CD14-positive monocyte (primary cell): ENCODE measurements around the gene DLL4. TPM values are rescaled to one million over a fixed set of nuclear protein-coding genes. Genes with fewer than 3 reads are reported as not detected.
"Not testable (repeated sequence)": the region's sequence is repeated elsewhere in the genome, so short reads cannot be mapped to it uniquely, and the experiment has no call there.

ENCODE experiments used
- DNase-seq, 3 donors: peaks; one replicate each; pipeline ENCODE4 v3.0.0-alpha.2; 2011 to 2022
- H2AFZ ChIP-seq: 2 replicates; pipeline ENCODE4 v1.6.0; 2012; ENCODE audit warnings: mild to moderate bottlenecking, low read depth, low read length, inconsistent platforms; ENCODE audit not compliant: insufficient read depth, poor library complexity, severe bottlenecking
- H3K27ac ChIP-seq, 2 donors: 1 replicate in 1 of 2; 2 replicates in 1 of 2; pipeline ENCODE4 v1.5.1; 2012 to 2013; ENCODE audit warnings: low read length in 2 of 2, control low read depth in 1 of 2, inconsistent platforms in 1 of 2, low read depth in 1 of 2, mild to moderate bottlenecking in 1 of 2
- H3K27me3 ChIP-seq, 2 donors: one replicate each; pipeline versions ENCODE4 v1.6.0 to v1.6.1; 2011 to 2013; ENCODE audit warnings: low read length in 2 of 2; ENCODE audit not compliant: control insufficient read depth in 2 of 2, insufficient read depth in 2 of 2
- H3K36me3 ChIP-seq, 2 donors: replicated peaks in 1 of 2; 1 replicate in 1 of 2; 2 replicates in 1 of 2; pipeline versions ENCODE4 v1.5.1 to v1.6.1; 2012 to 2013; ENCODE audit warnings: low read length in 2 of 2, control low read depth in 1 of 2, inconsistent platforms in 1 of 2, mild to moderate bottlenecking in 1 of 2; ENCODE audit not compliant: insufficient read depth in 2 of 2, control insufficient read depth in 1 of 2
- H3K4me1 ChIP-seq, 2 donors: 1 replicate in 1 of 2; 2 replicates in 1 of 2; pipeline versions ENCODE4 v1.5.1 to v1.6.1; 2012 to 2013; ENCODE audit warnings: low read length in 2 of 2, control low read depth in 1 of 2, inconsistent platforms in 1 of 2, mild to moderate bottlenecking in 1 of 2, moderate library complexity in 1 of 2; ENCODE audit not compliant: insufficient read depth in 2 of 2, control insufficient read depth in 1 of 2
- H3K4me2 ChIP-seq: replicated peaks from 2 replicates; pipeline ENCODE3; 2012; ENCODE audit warnings: low read length, moderate library complexity, mild to moderate bottlenecking; ENCODE audit not compliant: poor library complexity, severe bottlenecking; ENCODE audit errors: extremely low read depth
- H3K4me3 ChIP-seq, 3 experiments: fragments of 200-600 bp in 1 of 3; sonication (generic) in 1 of 3; replicated peaks in 1 of 3; 1 replicate in 2 of 3; 2 replicates in 1 of 3; pipeline ENCODE4 v1.5.1; 2011 to 2013; ENCODE audit warnings: low read length in 3 of 3, mild to moderate bottlenecking in 3 of 3, control low read depth in 2 of 3, low read depth in 2 of 3, inconsistent platforms in 1 of 3, moderate library complexity in 1 of 3
- H3K79me2 ChIP-seq: 2 replicates; pipeline ENCODE4 v1.6.0; 2012; ENCODE audit warnings: mild to moderate bottlenecking, control low read depth, inconsistent platforms, low read length, moderate library complexity; ENCODE audit not compliant: insufficient read depth
- H3K9ac ChIP-seq: 2 replicates; pipeline ENCODE4 v1.6.0; 2017; ENCODE audit warnings: low read length, mild to moderate bottlenecking; ENCODE audit not compliant: insufficient read depth, poor library complexity, severe bottlenecking
- H3K9me3 ChIP-seq, 2 donors: replicated peaks in 1 of 2; 1 replicate in 1 of 2; 2 replicates in 1 of 2; pipeline versions ENCODE4 v1.5.1 to v1.6.1; 2012 to 2013; ENCODE audit warnings: low read length in 2 of 2, control low read depth in 1 of 2; ENCODE audit not compliant: control insufficient read depth in 1 of 2, insufficient read depth in 1 of 2
- H4K20me1 ChIP-seq: 2 replicates; pipeline ENCODE4 v1.6.0; 2012; ENCODE audit warnings: mild to moderate bottlenecking, low read length, control low read depth, moderate library complexity; ENCODE audit not compliant: insufficient read depth
- H3K27ac Mint-ChIP-seq, 7 donors: one replicate each; pipeline ENCODE4 v1.8.0; 2020; ENCODE audit warnings: mild to moderate bottlenecking in 7 of 7, mixed read lengths in 7 of 7, moderate library complexity in 6 of 7, inconsistent platforms in 2 of 7
- H3K27me3 Mint-ChIP-seq, 3 donors: one replicate each; pipeline ENCODE4 v1.8.0; 2021 to 2022; ENCODE audit warnings: low read depth in 3 of 3, mild to moderate bottlenecking in 3 of 3, mixed read lengths in 3 of 3, moderate library complexity in 3 of 3, inconsistent platforms in 1 of 3
- H3K36me3 Mint-ChIP-seq, 2 donors: one replicate each; pipeline ENCODE4 v1.8.0; 2020; ENCODE audit warnings: mixed read lengths in 2 of 2, inconsistent platforms in 1 of 2, mild to moderate bottlenecking in 1 of 2
- H3K4me1 Mint-ChIP-seq: one replicate; pipeline ENCODE4 v1.8.0; 2020; ENCODE audit warnings: mild to moderate bottlenecking, mixed read lengths
- H3K4me3 Mint-ChIP-seq, 2 donors: one replicate each; pipeline ENCODE4 v1.8.0; 2020; ENCODE audit warnings: mild to moderate bottlenecking in 2 of 2, mixed read lengths in 2 of 2, moderate library complexity in 1 of 2
- H3K9me3 Mint-ChIP-seq, 7 donors: one replicate each; pipeline ENCODE4 v1.8.0; 2020 to 2022; ENCODE audit warnings: mixed read lengths in 7 of 7, mild to moderate bottlenecking in 6 of 7, moderate library complexity in 6 of 7, inconsistent platforms in 2 of 7
- CTCF ChIP-seq: fragments of 200-600 bp; IDR thresholded peaks from one replicate; pipeline ENCODE4 v1.8.0; 2022; ENCODE audit warnings: antibody characterized with exemption, mild to moderate bottlenecking
- WGBS: methylation state at CpG from one replicate; pipeline ENCODE4 v1.1.5; 2013; ENCODE audit warnings: missing lambda C conversion rate; ENCODE audit not compliant: insufficient coverage; 5-methylcytosine and 5-hydroxymethylcytosine counted together
- intact Hi-C, 2 donors: fragments of 100-400 bp; cut with micrococcal nuclease; formaldehyde crosslinking; loops; one replicate each; pipeline versions ENCODE4 v1.15.0 to v1.15.1; 2023
- polyA plus RNA-seq, 3 donors: library from polyadenylated mRNA; depleted of rRNA in 1 of 3; unstranded in 2 of 3; stranded (reverse) in 1 of 3; fragments of 300-500 nt in 2 of 3; fragments of >200 nt in 1 of 3; fragmentation: Illumina TruSeq in 2 of 3; gene quantifications; 1 replicate in 2 of 3; 2 replicates in 1 of 3; pipeline ENCODE4 v1.2.3, GENCODE V29; 2012 to 2021

The DLL4 gene
- polyA plus RNA-seq, 3 donors, result 0.07 TPM; not detected in 2

GRCh38 chr15:40962317-40962716, 33.2 kb downstream of the DLL4 start:
- H3K4me1 ChIP-seq, H3K27me3 ChIP-seq, H3K9ac ChIP-seq, DNase-seq, H3K27me3 Mint-ChIP-seq, H3K36me3 ChIP-seq, H3K79me2 ChIP-seq, H3K36me3 Mint-ChIP-seq, H3K27ac Mint-ChIP-seq, H2AFZ ChIP-seq, H3K9me3 Mint-ChIP-seq, H3K4me1 Mint-ChIP-seq, H4K20me1 ChIP-seq, H3K9me3 ChIP-seq, H3K27ac ChIP-seq, H3K4me3 ChIP-seq, H3K4me3 Mint-ChIP-seq, intact Hi-C loops, H3K4me2 ChIP-seq: not testable (repeated sequence)
- 100% methylated on average over 10 of the region's 14 CpGs for WGBS

GRCh38 chr15:40963201-40963600, 34.1 kb downstream of the DLL4 start:
- H3K36me3 ChIP-seq, result no peaks in the 10 kb centered on the region
- no peak overlapping the region for H2AFZ ChIP-seq
- Mint-ChIP-seq H3K27me3 (peaks cover 3 to 5% (median 5%) of the 10 kb centered on the region in 3 donors), H3K27ac (no peak overlapping the region), H3K4me3 (no peak overlapping the region), H3K36me3 (no peaks in the 10 kb centered on the region), H3K4me1 (peaks cover 7% of the 10 kb centered on the region), H3K9me3 (peaks cover 0 to 2% (median 0%) of the 10 kb centered on the region in 7 donors)
- H4K20me1 ChIP-seq, result no peaks in the 10 kb centered on the region
- H3K4me2 ChIP-seq, result no peak overlapping the region
- WGBS, result 96% methylated on average over 9 of the region's 12 CpGs
- H3K9ac ChIP-seq, result no peak overlapping the region
- no peaks in the 10 kb centered on the region for H3K9me3 ChIP-seq
- intact Hi-C loops, result no loop called here
- no peaks in the 10 kb centered on the region for H3K4me1 ChIP-seq
- no peaks in the 10 kb centered on the region for H3K79me2 ChIP-seq
- no peak overlapping the region for H3K4me3 ChIP-seq
- DNase-seq, result no peak
- H3K27ac ChIP-seq, result no peak overlapping the region
- H3K27me3 ChIP-seq, result no peaks in the 10 kb centered on the region
- TF ChIP-seq CTCF, result no peak
